B cell (primary cell): ENCODE results near the gene ZNF609. TPM values are rescaled to one million over a fixed set of nuclear protein-coding genes. Genes with fewer than 3 reads are reported as not detected.

Experiments used
- ATAC-seq: fragments of 200-7000 bp; cut with Tn5 transposase; one replicate; pipeline ENCODE4 v1.10.0; 2021; ENCODE audit warnings: low read depth, mild to moderate bottlenecking, moderate number of reproducible peaks, moderate library complexity
- CTCF ChIA-PET: fragments of 350-600 bp; sonication (Branson Sonifier 250); formaldehyde crosslinking; loops from one replicate; lab custom pipeline; 2021; ENCODE audit warnings: antibody characterized with exemption, inconsistent platforms; lab: Charles Lee
- POLR2A ChIA-PET: fragments of 350-600 bp; sonication (Branson Sonifier 250); formaldehyde crosslinking; loops from one replicate; lab custom pipeline; 2021; ENCODE audit warnings: antibody characterized with exemption; lab: Charles Lee
- DNase-seq: peaks from one replicate; pipeline ENCODE4 v3.0.0; 2013
- H2AFZ ChIP-seq: 2 replicates; pipeline ENCODE4 v1.6.1; 2012; ENCODE audit warnings: mild to moderate bottlenecking, low read depth, low read length; ENCODE audit not compliant: insufficient read depth, poor library complexity, severe bottlenecking
- H3K27ac ChIP-seq, 2 donors: 1 replicate in 1 of 2; 2 replicates in 1 of 2; pipeline ENCODE4 v1.5.1; 2012 to 2013; ENCODE audit warnings: low read length in 2 of 2, mild to moderate bottlenecking in 2 of 2, moderate library complexity in 1 of 2
- H3K27me3 ChIP-seq, 4 experiments: fragments of 200-600 bp in 1 of 4; sonication (generic) in 1 of 4; replicated peaks in 1 of 4; 1 replicate in 2 of 4; 2 replicates in 2 of 4; pipeline versions ENCODE4 v1.6.1 to v1.7.0; 2013 to 2016; ENCODE audit warnings: low read length in 3 of 4, mild to moderate bottlenecking in 2 of 4, mixed read lengths in 1 of 4, moderate library complexity in 1 of 4; ENCODE audit not compliant: insufficient read depth in 4 of 4, control insufficient read depth in 3 of 4; ENCODE audit errors: control extremely low read depth in 1 of 4
- H3K36me3 ChIP-seq, 2 experiments: replicated peaks in 1 of 2; 1 replicate in 1 of 2; 2 replicates in 1 of 2; pipeline versions ENCODE4 v1.6.1 to v1.7.1; 2013; ENCODE audit warnings: low read length in 1 of 2; ENCODE audit not compliant: insufficient read depth in 2 of 2, control insufficient read depth in 1 of 2; ENCODE audit errors: control extremely low read depth in 1 of 2, extremely low read depth in 1 of 2
- H3K4me1 ChIP-seq, 2 donors: fragments of 200-600 bp in 1 of 2; sonication (generic) in 1 of 2; 1 replicate in 1 of 2; 2 replicates in 1 of 2; pipeline versions ENCODE4 v1.5.1 to v1.6.1; 2013 to 2017; ENCODE audit warnings: low read length in 2 of 2; ENCODE audit not compliant: control insufficient read depth in 2 of 2, insufficient read depth in 2 of 2
- H3K4me2 ChIP-seq: replicated peaks from 2 replicates; pipeline ENCODE3; 2012; ENCODE audit warnings: mild to moderate bottlenecking, low read depth, low read length; ENCODE audit not compliant: poor library complexity, severe bottlenecking
- H3K4me3 ChIP-seq, 5 experiments: fragments of 200-600 bp in 1 of 5; sonication (generic) in 1 of 5; 1 replicate in 3 of 5; 2 replicates in 2 of 5; pipeline versions ENCODE4 v1.5.1 to v1.7.0; 2011 to 2016; ENCODE audit warnings: low read length in 4 of 5, mild to moderate bottlenecking in 4 of 5, low read depth in 2 of 5, control low read depth in 1 of 5, moderate library complexity in 1 of 5; ENCODE audit not compliant: insufficient read depth in 1 of 5; ENCODE audit errors: control extremely low read depth in 1 of 5, extremely low read depth in 1 of 5
- H3K79me2 ChIP-seq: fragments of 200-600 bp; sonication (generic); one replicate; pipeline ENCODE4 v1.6.0; 2016; ENCODE audit warnings: low read length; ENCODE audit not compliant: control insufficient read depth, insufficient read depth
- H3K9ac ChIP-seq: fragments of 200-600 bp; sonication (generic); 2 replicates; pipeline ENCODE4 v1.6.1; 2017; ENCODE audit warnings: mild to moderate bottlenecking, low read length, moderate library complexity
- H3K9me3 ChIP-seq, 3 donors: one replicate each; pipeline versions ENCODE4 v1.6.1 to v1.7.1; 2013; ENCODE audit warnings: low read length in 2 of 3; ENCODE audit not compliant: control insufficient read depth in 2 of 3, insufficient read depth in 1 of 3; ENCODE audit errors: control extremely low read depth in 1 of 3
- H4K20me1 ChIP-seq: 2 replicates; pipeline ENCODE4 v1.6.0; 2012; ENCODE audit warnings: mild to moderate bottlenecking, low read length; ENCODE audit not compliant: insufficient read depth, control insufficient read depth, poor library complexity, severe bottlenecking
- H3K27ac Mint-ChIP-seq: one replicate; pipeline ENCODE4 v1.8.0; 2021; ENCODE audit warnings: mixed read lengths
- H3K27me3 Mint-ChIP-seq: one replicate; pipeline ENCODE4 v1.8.0; 2021; ENCODE audit warnings: mixed read lengths
- H3K4me1 Mint-ChIP-seq: one replicate; pipeline ENCODE4 v1.8.0; 2021; ENCODE audit warnings: mixed read lengths
- H3K4me3 Mint-ChIP-seq: one replicate; pipeline ENCODE4 v1.8.0; 2021; ENCODE audit warnings: mixed read lengths
- H3K9me3 Mint-ChIP-seq: one replicate; pipeline ENCODE4 v1.8.0; 2022; ENCODE audit warnings: mixed read lengths; ENCODE audit not compliant: insufficient read depth
- CTCF ChIP-seq: fragments of 200-600 bp; IDR thresholded peaks from one replicate; pipeline ENCODE4 v1.8.0; 2022; ENCODE audit warnings: antibody characterized with exemption, mild to moderate bottlenecking
- EZH2 ChIP-seq: IDR thresholded peaks from 2 replicates; pipeline ENCODE4 v1.6.1; 2012; ENCODE audit warnings: borderline replicate concordance, low read depth, mild to moderate bottlenecking, moderate library complexity, low read length; ENCODE audit not compliant: insufficient read depth, poor library complexity, severe bottlenecking
- WGBS: methylation state at CpG from one replicate; pipeline ENCODE4 v1.1.5; 2013; ENCODE audit warnings: missing lambda C conversion rate; ENCODE audit not compliant: insufficient coverage; 5-methylcytosine and 5-hydroxymethylcytosine counted together
- intact Hi-C: fragments of 100-400 bp; cut with micrococcal nuclease; formaldehyde crosslinking; loops from one replicate; pipeline ENCODE4 v1.10.0; 2022
- polyA plus RNA-seq: library from polyadenylated mRNA; depleted of rRNA; stranded (reverse); fragments of >200 nt; gene quantifications from 2 replicates; pipeline ENCODE4 v1.2.3, GENCODE V29; 2012
- total RNA-seq, 2 donors: library from RNA; stranded (reverse); fragments of 120-200 nt in 1 of 2; gene quantifications; 1 replicate in 1 of 2; 2 replicates in 1 of 2; pipeline versions ENCODE4 v1.2.3 to v1.2.4, GENCODE V29; 2013 to 2022

The ZNF609 gene
- total and polyA plus RNA-seq, 2 donors (not counting 1 experiment from before 2014, with no cell fraction given) = 5.8 to 32.9 TPM

GRCh38 chr15:64532521-64533315 is 72.3 kb downstream of the ZNF609 start:
- 71% methylated on average over 2 of the region's 12 CpGs for WGBS
- Histone ChIP-seq H4K20me1 (peaks cover 6% of the 10 kb centered on the region), H3K4me3 (no peak overlapping the region), H3K4me2 (no peak overlapping the region), H3K4me1 (peaks cover 4 to 6% of the 10 kb centered on the region in 2 donors), H3K79me2 (peaks cover 81% of the 10 kb centered on the region), H3K9ac (no peak overlapping the region), H3K9me3 (peaks cover 0 to 6% (median 0%) of the 10 kb centered on the region in 3 donors), H3K27ac (no peak overlapping the region), H3K27me3 (no peaks in the 10 kb centered on the region), H2AFZ (no peak overlapping the region), H3K36me3 (peaks cover 0 to 2% of the 10 kb centered on the region in 2 experiments)
- intact Hi-C loops = no loop called here
- DNase-seq (no peak), ATAC-seq (no peak)
- H3K27ac Mint-ChIP-seq = no peak overlapping the region
- H3K27me3 Mint-ChIP-seq = no peaks in the 10 kb centered on the region
- no peak overlapping the region for H3K4me3 Mint-ChIP-seq
- ChIA-PET CTCF (interaction anchor here (1.1 kb wide), 1 partner anchor 545 kb away, joined by 3 read pairs; no protein-coding TSS in a partner anchor), POLR2A (no interaction called here)
- peaks cover 25% of the 10 kb centered on the region for H3K4me1 Mint-ChIP-seq
- no peaks in the 10 kb centered on the region for H3K9me3 Mint-ChIP-seq
- TF ChIP-seq CTCF = no peak
- no peak for TF ChIP-seq EZH2
